HS-27A (cell line): ENCODE measurements around the gene NUP37.

Experiments
- DNase-seq: peaks from one replicate; pipeline ENCODE4 v3.0.0-alpha.2; 2012; ENCODE audit warnings: low read depth, missing footprints

Gene NUP37

GRCh38 chr12:102026728-102027127 is 93.2 kb downstream of the NUP37 start:
- DNase-seq, result no peak

- DNase-seq, result no peak
Measured at GRCh38 chr12:102024765-102025164, 95.1 kb downstream of the NUP37 start.

GRCh38 chr12:102023343-102023930 is 96.5 kb downstream of the NUP37 start:
- no peak for DNase-seq
